Activated B cell treated with CpG ODN at 0.5 μM for 24 hours (primary cell): ENCODE measurements around the gene DCC. TPM values are rescaled to one million over a fixed set of nuclear protein-coding genes. Genes with fewer than 3 reads are reported as not detected.

Experiments
- ATAC-seq: fragments of 200-7000 bp; cut with Tn5 transposase; one replicate; pipeline ENCODE4 v1.10.0; 2021; ENCODE audit warnings: low read depth, mild to moderate bottlenecking, moderate library complexity
- CTCF ChIA-PET: fragments of 350-600 bp; sonication (Branson Sonifier 250); formaldehyde crosslinking; loops from one replicate; lab custom pipeline; 2021; ENCODE audit warnings: antibody characterized with exemption; lab: Charles Lee
- POLR2A ChIA-PET: fragments of 350-600 bp; sonication (Branson Sonifier 250); formaldehyde crosslinking; loops from one replicate; lab custom pipeline; 2021; ENCODE audit warnings: antibody characterized with exemption; lab: Charles Lee
- DNase-seq: peaks from one replicate; pipeline ENCODE4 v3.0.0; 2022
- H3K27ac Mint-ChIP-seq: one replicate; pipeline ENCODE4 v1.8.0; 2020; ENCODE audit warnings: mixed read lengths
- H3K27me3 Mint-ChIP-seq: one replicate; pipeline ENCODE4 v1.8.0; 2021; ENCODE audit warnings: mixed read lengths
- H3K36me3 Mint-ChIP-seq: one replicate; pipeline ENCODE4 v1.8.0; 2021; ENCODE audit warnings: low read depth, mixed read lengths
- H3K4me1 Mint-ChIP-seq: one replicate; pipeline ENCODE4 v1.8.0; 2021; ENCODE audit warnings: mixed read lengths
- H3K4me3 Mint-ChIP-seq: one replicate; pipeline ENCODE4 v1.8.0; 2020; ENCODE audit warnings: mild to moderate bottlenecking, mixed read lengths
- H3K9me3 Mint-ChIP-seq: one replicate; pipeline ENCODE4 v1.8.0; 2020; ENCODE audit warnings: mixed read lengths
- intact Hi-C: fragments of 100-400 bp; cut with micrococcal nuclease; formaldehyde crosslinking; loops from one replicate; pipeline ENCODE4 v1.15.1; 2024
- total RNA-seq: library from RNA; stranded (reverse); gene quantifications from 2 replicates; pipeline ENCODE4 v1.2.3, GENCODE V29; 2022
- TF ChIP-seq, protein P1 (sequence below): fragments of 200-600 bp; IDR thresholded peaks from one replicate; pipeline ENCODE4 v1.8.0; 2022; ENCODE audit warnings: antibody characterized with exemption, mild to moderate bottlenecking

The DCC gene
- total RNA-seq, 1 donor from 2014 or later: not detected

DNA sequence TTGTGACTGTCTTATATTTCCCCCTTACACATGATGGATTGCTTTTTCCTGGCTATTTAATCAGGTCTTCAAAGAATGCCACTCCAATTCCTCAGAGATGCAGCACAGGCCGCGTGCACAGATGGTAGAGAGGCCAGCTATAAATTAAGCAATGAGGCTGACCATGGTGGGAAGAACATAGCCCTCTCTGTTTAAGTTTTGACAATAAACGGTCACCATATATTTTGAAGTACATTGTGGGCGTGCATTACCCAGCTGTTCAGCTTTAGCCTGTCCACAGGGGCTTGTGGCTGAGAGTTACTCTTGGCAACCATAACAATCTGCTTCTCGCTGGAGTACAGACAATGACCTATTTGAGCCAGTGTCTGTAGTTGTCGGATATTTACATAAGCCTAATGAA is 730.8 kb downstream of the DCC start:
- no peaks in the 10 kb centered on the region for H3K36me3 Mint-ChIP-seq
- H3K27ac Mint-ChIP-seq: no peak overlapping the region
- intact Hi-C loops: no loop called here
- H3K4me1 Mint-ChIP-seq: no peaks in the 10 kb centered on the region
- TF ChIP-seq, protein P1, sequence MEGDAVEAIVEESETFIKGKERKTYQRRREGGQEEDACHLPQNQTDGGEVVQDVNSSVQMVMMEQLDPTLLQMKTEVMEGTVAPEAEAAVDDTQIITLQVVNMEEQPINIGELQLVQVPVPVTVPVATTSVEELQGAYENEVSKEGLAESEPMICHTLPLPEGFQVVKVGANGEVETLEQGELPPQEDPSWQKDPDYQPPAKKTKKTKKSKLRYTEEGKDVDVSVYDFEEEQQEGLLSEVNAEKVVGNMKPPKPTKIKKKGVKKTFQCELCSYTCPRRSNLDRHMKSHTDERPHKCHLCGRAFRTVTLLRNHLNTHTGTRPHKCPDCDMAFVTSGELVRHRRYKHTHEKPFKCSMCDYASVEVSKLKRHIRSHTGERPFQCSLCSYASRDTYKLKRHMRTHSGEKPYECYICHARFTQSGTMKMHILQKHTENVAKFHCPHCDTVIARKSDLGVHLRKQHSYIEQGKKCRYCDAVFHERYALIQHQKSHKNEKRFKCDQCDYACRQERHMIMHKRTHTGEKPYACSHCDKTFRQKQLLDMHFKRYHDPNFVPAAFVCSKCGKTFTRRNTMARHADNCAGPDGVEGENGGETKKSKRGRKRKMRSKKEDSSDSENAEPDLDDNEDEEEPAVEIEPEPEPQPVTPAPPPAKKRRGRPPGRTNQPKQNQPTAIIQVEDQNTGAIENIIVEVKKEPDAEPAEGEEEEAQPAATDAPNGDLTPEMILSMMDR: no peak
- no peak for DNase-seq
- no peaks in the 10 kb centered on the region for H3K27me3 Mint-ChIP-seq
- POLR2A ChIA-PET: no interaction called here
- H3K4me3 Mint-ChIP-seq: no peak overlapping the region
- H3K9me3 Mint-ChIP-seq: peaks cover 9% of the 10 kb centered on the region
- ATAC-seq: no peak
- CTCF ChIA-PET: no interaction called here

DNA sequence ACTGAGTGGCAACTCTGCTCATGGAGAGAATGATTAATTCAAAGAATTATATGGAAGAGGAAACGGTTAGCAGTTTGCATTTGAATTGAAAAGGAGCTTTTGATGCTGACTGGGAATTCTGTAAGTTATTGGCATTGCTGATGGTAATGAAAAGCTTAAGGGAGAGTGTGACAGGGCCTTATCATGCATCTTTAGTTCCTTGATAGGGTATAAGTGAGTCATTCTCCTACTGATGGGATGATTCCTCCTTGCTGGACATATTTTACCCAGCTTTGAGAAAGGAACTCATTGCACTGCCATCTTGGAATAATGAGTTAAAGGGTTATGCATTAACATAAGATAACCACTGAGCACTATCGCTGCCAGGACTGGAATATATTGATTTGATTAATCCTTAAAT is 740.7 kb downstream of the DCC start:
- Mint-ChIP-seq H3K27me3 (no peaks in the 10 kb centered on the region), H3K4me1 (no peaks in the 10 kb centered on the region), H3K36me3 (no peaks in the 10 kb centered on the region), H3K27ac (no peak overlapping the region), H3K9me3 (no peaks in the 10 kb centered on the region), H3K4me3 (no peak overlapping the region)
- POLR2A ChIA-PET: no interaction called here
- CTCF ChIA-PET: no interaction called here
- ATAC-seq: no peak
- DNase-seq: no peak
- TF ChIP-seq, protein P1: no peak
- intact Hi-C loops: no loop called here

DNA sequence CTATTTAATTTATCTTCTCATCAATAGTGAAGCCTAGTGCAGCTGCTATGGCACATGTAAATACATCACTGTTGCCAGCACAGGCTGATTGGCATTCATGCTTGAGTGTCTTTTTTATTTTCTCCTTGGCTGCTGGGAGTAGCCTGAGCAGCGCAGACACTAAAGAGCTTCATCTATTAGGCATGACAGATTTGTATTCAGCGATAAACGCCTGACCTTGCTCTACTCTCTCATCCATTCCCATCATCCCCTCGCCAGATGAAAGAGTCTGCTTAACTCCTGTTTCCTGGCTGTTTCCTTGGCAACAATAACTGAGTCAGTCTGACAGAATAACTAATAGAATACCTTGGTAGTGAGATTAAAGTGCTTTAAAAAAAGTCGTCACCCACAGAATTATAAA is 753.6 kb downstream of the DCC start:
- intact Hi-C loops: no loop called here

DNA sequence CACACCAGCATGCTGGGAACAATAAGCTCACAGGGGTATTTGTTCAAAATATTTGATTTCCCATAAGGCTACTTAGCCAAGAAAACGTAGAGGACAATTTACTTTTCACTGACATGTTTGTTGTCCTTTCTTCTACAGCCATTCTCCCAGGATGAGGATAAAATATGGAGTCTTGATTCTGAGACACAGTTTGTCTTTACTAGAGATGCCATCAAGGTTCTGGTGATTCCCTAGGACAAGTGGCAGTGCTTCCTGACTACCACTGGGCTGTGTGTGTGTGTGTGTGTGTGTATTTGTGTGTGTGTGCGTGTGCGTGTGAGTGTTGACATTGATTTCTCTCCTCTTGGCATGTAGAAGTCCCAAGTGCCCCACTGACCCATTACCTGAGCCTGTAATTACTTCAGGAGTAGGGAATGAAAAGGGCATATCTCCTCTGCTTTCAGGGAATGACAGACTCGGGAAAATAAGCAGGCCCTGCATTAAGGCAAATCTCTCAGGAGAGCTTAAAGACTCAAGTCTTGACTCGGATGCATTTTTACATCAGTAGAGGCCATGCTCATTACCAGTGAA is 761.6 kb downstream of the DCC start:
- intact Hi-C loops: no loop called here

More for the DNA sequence above, 753.6 kb downstream of the DCC start:
- ChIA-PET CTCF (no interaction called here), POLR2A (no interaction called here)
- H3K4me1 Mint-ChIP-seq: no peaks in the 10 kb centered on the region
- TF ChIP-seq, protein P1: no peak
- H3K36me3 Mint-ChIP-seq: no peaks in the 10 kb centered on the region
- no peak overlapping the region for H3K27ac Mint-ChIP-seq
- H3K27me3 Mint-ChIP-seq: no peaks in the 10 kb centered on the region
- no peaks in the 10 kb centered on the region for H3K9me3 Mint-ChIP-seq
- DNase-seq (no peak), ATAC-seq (no peak)
- no peak overlapping the region for H3K4me3 Mint-ChIP-seq

DNA sequence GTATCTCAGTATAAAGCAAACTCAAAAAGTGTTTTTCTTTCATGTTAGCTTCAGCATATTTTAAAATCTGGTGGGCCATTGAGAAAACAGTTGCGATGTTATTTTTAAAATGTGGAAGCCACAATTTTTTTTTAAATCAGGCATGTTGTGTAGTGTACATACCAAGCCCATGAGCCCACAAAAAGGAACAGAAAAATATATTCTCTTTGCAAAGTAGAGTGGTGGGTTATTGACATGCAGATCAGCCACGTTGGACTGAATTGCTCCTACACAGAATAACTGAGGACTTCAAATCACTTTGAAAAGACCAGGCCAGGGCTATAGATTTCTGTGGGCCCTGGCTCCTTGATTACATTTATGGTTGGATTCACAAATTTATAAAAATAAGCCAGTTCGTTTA is 774.4 kb downstream of the DCC start:
- Mint-ChIP-seq H3K4me3 (no peak overlapping the region), H3K27ac (no peak overlapping the region), H3K27me3 (no peaks in the 10 kb centered on the region), H3K4me1 (no peaks in the 10 kb centered on the region), H3K36me3 (no peaks in the 10 kb centered on the region), H3K9me3 (peaks cover 9% of the 10 kb centered on the region)
- ChIA-PET POLR2A (no interaction called here), CTCF (no interaction called here)
- intact Hi-C loops: no loop called here
- TF ChIP-seq, protein P1: no peak
- ATAC-seq (no peak), DNase-seq (no peak)

More for the DNA sequence above, 761.6 kb downstream of the DCC start:
- Mint-ChIP-seq H3K4me1 (no peaks in the 10 kb centered on the region), H3K36me3 (no peaks in the 10 kb centered on the region), H3K9me3 (peaks cover 7% of the 10 kb centered on the region), H3K27me3 (no peaks in the 10 kb centered on the region), H3K27ac (no peak overlapping the region), H3K4me3 (no peak overlapping the region)
- TF ChIP-seq, protein P1: no peak
- CTCF ChIA-PET: no interaction called here
- DNase-seq: no peak
- POLR2A ChIA-PET: no interaction called here
- no peak for ATAC-seq
